Neural cell (in vitro differentiated cells): Measurements from ENCODE around the gene TEX35. TPM values are rescaled to one million over a fixed set of nuclear protein-coding genes. Genes with fewer than 3 reads are reported as not detected.

Experiments
- H2AFZ ChIP-seq: fragments of 200-600, 300-800 bp; sonication (generic), shearing (Covaris generic); 2 replicates; pipeline ENCODE4 v1.6.0; 2014; ENCODE audit warnings: low read depth, mild to moderate bottlenecking, antibody characterized with exemption, low read length, moderate library complexity
- H3F3A ChIP-seq: fragments of 200-600 bp; shearing (Covaris generic); 2 replicates; pipeline ENCODE4 v1.6.1; 2016; ENCODE audit warnings: mild to moderate bottlenecking, moderate library complexity, mixed read lengths, antibody characterized with exemption, low read length; ENCODE audit not compliant: insufficient read depth, poor library complexity, severe bottlenecking
- H3K27ac ChIP-seq: fragments of 200-600, 300-800 bp; sonication (generic), shearing (Covaris generic); 2 replicates; pipeline ENCODE4 v1.5.1; 2014; ENCODE audit warnings: mild to moderate bottlenecking, low read length, moderate library complexity
- H3K27me3 ChIP-seq: fragments of 300-800, 200-600 bp; sonication (generic), shearing (Covaris generic); 2 replicates; pipeline ENCODE4 v1.6.0; 2014; ENCODE audit warnings: mild to moderate bottlenecking, low read depth, low read length, moderate library complexity; ENCODE audit not compliant: insufficient read depth
- H3K36me3 ChIP-seq: fragments of 300-800, 200-600 bp; sonication (generic), shearing (Covaris generic); 2 replicates; pipeline ENCODE4 v1.5.1; 2014; ENCODE audit warnings: mild to moderate bottlenecking, antibody characterized with exemption, low read length, moderate library complexity; ENCODE audit not compliant: insufficient read depth
- H3K4me2 ChIP-seq: fragments of 300-800, 200-600 bp; sonication (generic), shearing (Covaris generic); 2 replicates; pipeline ENCODE4 v1.6.0; 2014; ENCODE audit warnings: mild to moderate bottlenecking, low read length
- H3K4me3 ChIP-seq: fragments of 300-800, 200-600 bp; sonication (generic), shearing (Covaris generic); 2 replicates; pipeline ENCODE4 v1.5.1; 2014; ENCODE audit warnings: mild to moderate bottlenecking, low read length, moderate library complexity
- H3K79me2 ChIP-seq: fragments of 200-600 bp; shearing (Covaris generic); replicated peaks from 2 replicates; pipeline ENCODE4 v1.6.0; 2014; ENCODE audit warnings: mild to moderate bottlenecking, low read length, moderate library complexity; ENCODE audit not compliant: insufficient read depth
- H3K9ac ChIP-seq: fragments of 300-800, 200-600 bp; sonication (generic), shearing (Covaris generic); 2 replicates; pipeline ENCODE4 v1.6.1; 2016; ENCODE audit warnings: mild to moderate bottlenecking, low read length, mixed read lengths
- H3K9me2 ChIP-seq: fragments of 200-600 bp; shearing (Covaris generic); 2 replicates; pipeline ENCODE4 v1.6.1; 2016; ENCODE audit warnings: mild to moderate bottlenecking, low read length, mixed read lengths; ENCODE audit not compliant: insufficient read depth
- H3K9me3 ChIP-seq: fragments of 200-600, 300-800 bp; sonication (generic), shearing (Covaris generic); 2 replicates; pipeline ENCODE4 v1.6.1; 2016; ENCODE audit warnings: mild to moderate bottlenecking, mixed run types, low read length, moderate library complexity, mixed read lengths
- H4K20me1 ChIP-seq: fragments of 200-600 bp; shearing (Covaris generic); 2 replicates; pipeline ENCODE4 v1.6.1; 2016; ENCODE audit warnings: mild to moderate bottlenecking, mixed run types; ENCODE audit not compliant: insufficient read depth
- CTCF ChIP-seq: fragments of 450-650 bp; IDR thresholded peaks from 2 replicates; pipeline ENCODE4 v1.5.1; 2014; ENCODE audit warnings: antibody characterized with exemption, mild to moderate bottlenecking, moderate library complexity; ENCODE audit not compliant: poor library complexity, severe bottlenecking
- EP300 ChIP-seq: fragments of 450-650 bp; conservative IDR thresholded peaks from 2 replicates; pipeline ENCODE4 v1.6.1; 2014; ENCODE audit warnings: antibody characterized with exemption, mild to moderate bottlenecking, moderate library complexity; ENCODE audit not compliant: poor library complexity, severe bottlenecking
- EZH2 ChIP-seq: fragments of 200-600, 300-800 bp; shearing (Covaris generic), sonication (generic); IDR thresholded peaks from 2 replicates; pipeline ENCODE4 v1.6.1; 2014; ENCODE audit warnings: antibody characterized with exemption, low read length, borderline replicate concordance, mild to moderate bottlenecking; ENCODE audit not compliant: insufficient read depth, poor library complexity, severe bottlenecking
- MXI1 ChIP-seq: fragments of 450-650 bp; conservative IDR thresholded peaks from 2 replicates; pipeline ENCODE4 v1.6.1; 2014; ENCODE audit warnings: antibody characterized with exemption, mild to moderate bottlenecking; ENCODE audit not compliant: poor library complexity, severe bottlenecking
- POLR2AphosphoS5 ChIP-seq: IDR thresholded peaks from 2 replicates; pipeline ENCODE4 v1.6.1; 2012
- RAD21 ChIP-seq: fragments of 450-650 bp; conservative IDR thresholded peaks from 2 replicates; pipeline ENCODE4 v1.6.1; 2014; ENCODE audit warnings: antibody characterized with exemption, mild to moderate bottlenecking, moderate library complexity
- REST ChIP-seq: IDR thresholded peaks from 2 replicates; pipeline ENCODE4 v1.6.1; 2012; ENCODE audit warnings: borderline replicate concordance
- TAF1 ChIP-seq: IDR thresholded peaks from 2 replicates; pipeline ENCODE4 v1.6.1; 2012; ENCODE audit warnings: low read depth
- polyA plus RNA-seq: library from polyadenylated mRNA; depleted of rRNA; stranded (reverse); fragments of >200 nt; gene quantifications from 2 replicates; pipeline ENCODE4 v1.2.3, GENCODE V29; 2014

Gene TEX35
- polyA plus RNA-seq, 1 donor from 2014 or later = not detected

GRCh38 chr1:178536844-178537371 lies 24.0 kb downstream of the TEX35 start:
- H3K79me2 ChIP-seq = no peaks in the 10 kb centered on the region
- no peaks in the 10 kb centered on the region for H3K9me3 ChIP-seq
- H3F3A ChIP-seq = no peaks in the 10 kb centered on the region
- no peaks in the 10 kb centered on the region for H3K9me2 ChIP-seq
- H3K27me3 ChIP-seq = no peaks in the 10 kb centered on the region
- no peak overlapping the region for H3K4me2 ChIP-seq
- H3K9ac ChIP-seq = no peak overlapping the region
- H3K4me3 ChIP-seq = no peak overlapping the region
- no peaks in the 10 kb centered on the region for H4K20me1 ChIP-seq
- no peak overlapping the region for H2AFZ ChIP-seq
- TF ChIP-seq CTCF = no peak
- no peak for TF ChIP-seq POLR2AphosphoS5
- no peak for TF ChIP-seq EP300
- TF ChIP-seq RAD21 = no peak
- TF ChIP-seq MXI1 = no peak
- no peak for TF ChIP-seq TAF1
- no peak for TF ChIP-seq EZH2
- no peak for TF ChIP-seq REST
- H3K27ac ChIP-seq = no peak overlapping the region
- no peaks in the 10 kb centered on the region for H3K36me3 ChIP-seq

- Histone ChIP-seq H3K27me3 (no peaks in the 10 kb centered on the region), H3K9ac (no peak overlapping the region), H3F3A (no peaks in the 10 kb centered on the region), H3K27ac (no peak overlapping the region), H3K36me3 (no peaks in the 10 kb centered on the region), H3K4me3 (no peak overlapping the region), H2AFZ (no peak overlapping the region), H4K20me1 (no peaks in the 10 kb centered on the region), H3K9me2 (no peaks in the 10 kb centered on the region), H3K79me2 (no peaks in the 10 kb centered on the region), H3K4me2 (no peak overlapping the region), H3K9me3 (no peaks in the 10 kb centered on the region)
- no peak for TF ChIP-seq CTCF
- TF ChIP-seq POLR2AphosphoS5 = no peak
- no peak for TF ChIP-seq TAF1
- TF ChIP-seq EP300 = no peak
- no peak for TF ChIP-seq RAD21
- TF ChIP-seq EZH2 = no peak
- TF ChIP-seq MXI1 = no peak
Observed at GRCh38 chr1:178537382-178538090, 24.6 kb downstream of the TEX35 start.
